T-helper 2 cell treated with Interferon-gamma antibody and Interleukin-4, amounts not matched to agents 5 μg/mL and 100 μg/mL, for 36 hours (primary cell): ENCODE measurements around the gene FBLIM1.
"Not testable (repeated sequence)": the region's sequence is repeated elsewhere in the genome, so short reads cannot be mapped to it uniquely, and the experiment has no call there.

Experiments used
- DNase-seq: peaks from one replicate; pipeline ENCODE4 v3.0.0; 2021; ENCODE audit warnings: low spot score
- H3K27ac Mint-ChIP-seq: one replicate; pipeline ENCODE4 v1.8.0; 2021; ENCODE audit warnings: mild to moderate bottlenecking, mixed read lengths
- H3K27me3 Mint-ChIP-seq: one replicate; pipeline ENCODE4 v1.8.0; 2021; ENCODE audit warnings: low read depth, mixed read lengths
- H3K36me3 Mint-ChIP-seq: one replicate; pipeline ENCODE4 v1.8.0; 2021; ENCODE audit warnings: low read depth, mixed read lengths
- H3K4me1 Mint-ChIP-seq: one replicate; pipeline ENCODE4 v1.8.0; 2021; ENCODE audit warnings: low read depth, mixed read lengths
- H3K4me3 Mint-ChIP-seq: one replicate; pipeline ENCODE4 v1.8.0; 2022; ENCODE audit warnings: mild to moderate bottlenecking, moderate library complexity, mixed read lengths
- H3K9me3 Mint-ChIP-seq: one replicate; pipeline ENCODE4 v1.8.0; 2021; ENCODE audit warnings: mixed read lengths

The FBLIM1 gene

GRCh38 chr1:15788624-15789301, 30.2 kb downstream of the FBLIM1 start:
- no peaks in the 10 kb centered on the region for H3K9me3 Mint-ChIP-seq
- H3K36me3 Mint-ChIP-seq, result no peaks in the 10 kb centered on the region
- no peak overlapping the region for H3K4me3 Mint-ChIP-seq
- DNase-seq, result no peak
- H3K27me3 Mint-ChIP-seq, result peaks cover 2% of the 10 kb centered on the region
- no peak overlapping the region for H3K27ac Mint-ChIP-seq
- peaks cover 2% of the 10 kb centered on the region for H3K4me1 Mint-ChIP-seq

- no peak for DNase-seq
- Mint-ChIP-seq H3K27ac (no peak overlapping the region), H3K4me1 (peaks cover 2% of the 10 kb centered on the region), H3K4me3 (no peak overlapping the region), H3K9me3 (no peaks in the 10 kb centered on the region), H3K27me3 (peaks cover 2% of the 10 kb centered on the region), H3K36me3 (no peaks in the 10 kb centered on the region)
Observed at GRCh38 chr1:15796086-15796462, 37.5 kb downstream of the FBLIM1 start.

GRCh38 chr1:15797614-15798390, 39.2 kb downstream of the FBLIM1 start:
- no peaks in the 10 kb centered on the region for H3K9me3 Mint-ChIP-seq
- no peak overlapping the region for H3K4me3 Mint-ChIP-seq
- no peak for DNase-seq
- H3K36me3 Mint-ChIP-seq, result no peaks in the 10 kb centered on the region
- no peak overlapping the region for H3K27ac Mint-ChIP-seq
- no peaks in the 10 kb centered on the region for H3K27me3 Mint-ChIP-seq
- H3K4me1 Mint-ChIP-seq, result no peaks in the 10 kb centered on the region

- H3K27ac Mint-ChIP-seq, result no peak overlapping the region
- no peaks in the 10 kb centered on the region for H3K9me3 Mint-ChIP-seq
- peak; percentile 7 for DNase-seq
- H3K4me1 Mint-ChIP-seq, result peaks cover 2% of the 10 kb centered on the region
- no peak overlapping the region for H3K4me3 Mint-ChIP-seq
- H3K36me3 Mint-ChIP-seq, result no peaks in the 10 kb centered on the region
- peaks cover 3% of the 10 kb centered on the region for H3K27me3 Mint-ChIP-seq
Observed at GRCh38 chr1:15799004-15799867, 40.6 kb downstream of the FBLIM1 start.

GRCh38 chr1:15799928-15800835, 41.6 kb downstream of the FBLIM1 start:
- H3K27ac Mint-ChIP-seq, result no peak overlapping the region
- H3K27me3 Mint-ChIP-seq, result peaks cover 3% of the 10 kb centered on the region
- peaks cover 2% of the 10 kb centered on the region for H3K4me1 Mint-ChIP-seq
- no peaks in the 10 kb centered on the region for H3K36me3 Mint-ChIP-seq
- no peak overlapping the region for H3K4me3 Mint-ChIP-seq
- no peaks in the 10 kb centered on the region for H3K9me3 Mint-ChIP-seq
- DNase-seq, result no peak

GRCh38 chr1:15802234-15802965, 43.8 kb downstream of the FBLIM1 start:
- Mint-ChIP-seq H3K4me3 (no peak overlapping the region), H3K27me3 (peaks cover 3% of the 10 kb centered on the region), H3K9me3 (no peaks in the 10 kb centered on the region), H3K36me3 (no peaks in the 10 kb centered on the region), H3K27ac (no peak overlapping the region), H3K4me1 (peaks cover 2% of the 10 kb centered on the region)
- no peak for DNase-seq

GRCh38 chr1:15803380-15803779, 44.8 kb downstream of the FBLIM1 start:
- Mint-ChIP-seq H3K27ac (no peak overlapping the region), H3K27me3 (peaks cover 3% of the 10 kb centered on the region), H3K4me1 (peaks cover 2% of the 10 kb centered on the region), H3K4me3 (no peak overlapping the region), H3K9me3 (no peaks in the 10 kb centered on the region), H3K36me3 (no peaks in the 10 kb centered on the region)
- DNase-seq, result no peak

GRCh38 chr1:15804060-15804459, 45.5 kb downstream of the FBLIM1 start:
- Mint-ChIP-seq H3K9me3 (no peaks in the 10 kb centered on the region), H3K4me1 (peaks cover 2% of the 10 kb centered on the region), H3K36me3 (no peaks in the 10 kb centered on the region), H3K27me3 (peaks cover 3% of the 10 kb centered on the region), H3K4me3 (no peak overlapping the region), H3K27ac (no peak overlapping the region)
- no peak for DNase-seq

GRCh38 chr1:15807121-15807520, 48.5 kb downstream of the FBLIM1 start:
- Mint-ChIP-seq H3K27me3 (peaks cover 3% of the 10 kb centered on the region), H3K36me3 (no peaks in the 10 kb centered on the region), H3K4me3 (no peak overlapping the region)

GRCh38 chr1:15807549-15807948, 49.0 kb downstream of the FBLIM1 start, which contains the start of gene UQCRHL:
Gene UQCRHL (minus strand): TSS chr1:15807649. CDS start chr1:15807649, 0 bp downstream.
- DNase-seq, H3K27me3 Mint-ChIP-seq, H3K9me3 Mint-ChIP-seq, H3K27ac Mint-ChIP-seq, H3K4me3 Mint-ChIP-seq, H3K36me3 Mint-ChIP-seq, H3K4me1 Mint-ChIP-seq: not testable (repeated sequence)

More at GRCh38 chr1:15807121-15807520, 48.5 kb downstream of the FBLIM1 start:
- Mint-ChIP-seq H3K27ac (no peak overlapping the region), H3K9me3 (no peaks in the 10 kb centered on the region), H3K4me1 (peaks cover 2% of the 10 kb centered on the region)
- DNase-seq, result no peak

GRCh38 chr1:15808955-15809354, 50.4 kb downstream of the FBLIM1 start:
- no peaks in the 10 kb centered on the region for H3K9me3 Mint-ChIP-seq
- H3K27me3 Mint-ChIP-seq, result no peaks in the 10 kb centered on the region
- H3K4me3 Mint-ChIP-seq, result no peak overlapping the region
- H3K4me1 Mint-ChIP-seq, result no peaks in the 10 kb centered on the region
- no peaks in the 10 kb centered on the region for H3K36me3 Mint-ChIP-seq
- no peak overlapping the region for H3K27ac Mint-ChIP-seq
- no peak for DNase-seq

GRCh38 chr1:15810073-15810472, 51.5 kb downstream of the FBLIM1 start:
- Mint-ChIP-seq H3K4me1 (no peaks in the 10 kb centered on the region), H3K9me3 (no peaks in the 10 kb centered on the region), H3K36me3 (no peaks in the 10 kb centered on the region), H3K4me3 (no peak overlapping the region), H3K27me3 (no peaks in the 10 kb centered on the region), H3K27ac (no peak overlapping the region)
- DNase-seq, result no peak

- H3K36me3 Mint-ChIP-seq, result no peaks in the 10 kb centered on the region
- H3K27ac Mint-ChIP-seq, result no peak overlapping the region
Observed at GRCh38 chr1:15816674-15817073, 58.1 kb downstream of the FBLIM1 start.

More at GRCh38 chr1:15816674-15817073, 58.1 kb downstream of the FBLIM1 start:
- no peak overlapping the region for H3K4me3 Mint-ChIP-seq
- peaks cover 6% of the 10 kb centered on the region for H3K4me1 Mint-ChIP-seq
- DNase-seq, result no peak
- no peaks in the 10 kb centered on the region for H3K27me3 Mint-ChIP-seq
- no peaks in the 10 kb centered on the region for H3K9me3 Mint-ChIP-seq
